HUES48 (cell line): ENCODE results near the gene MCM3AP.

Source experiments
- H3K27ac ChIP-seq: one replicate; pipeline ENCODE4 v1.7.0; 2013; ENCODE audit warnings: low read depth, low read length, inconsistent platforms
- H3K27me3 ChIP-seq: 2 replicates; pipeline ENCODE4 v1.6.1; 2013; ENCODE audit warnings: mild to moderate bottlenecking, low read length; ENCODE audit not compliant: control insufficient read depth, insufficient read depth
- H3K36me3 ChIP-seq: 2 replicates; pipeline ENCODE4 v1.6.1; 2013; ENCODE audit warnings: low read length; ENCODE audit not compliant: control insufficient read depth, insufficient read depth
- H3K4me1 ChIP-seq: 2 replicates; pipeline ENCODE4 v1.6.1; 2013; ENCODE audit warnings: mild to moderate bottlenecking, low read length; ENCODE audit not compliant: control insufficient read depth, insufficient read depth
- H3K4me3 ChIP-seq: 2 replicates; pipeline ENCODE4 v1.5.1; 2013; ENCODE audit warnings: mild to moderate bottlenecking, low read depth, low read length
- H3K9ac ChIP-seq: 2 replicates; pipeline ENCODE4 v1.6.1; 2013; ENCODE audit warnings: mild to moderate bottlenecking, low read depth, low read length, moderate library complexity
- H3K9me3 ChIP-seq: 2 replicates; pipeline ENCODE4 v1.6.1; 2013; ENCODE audit warnings: low read length; ENCODE audit not compliant: control insufficient read depth, insufficient read depth

The MCM3AP gene

DNA sequence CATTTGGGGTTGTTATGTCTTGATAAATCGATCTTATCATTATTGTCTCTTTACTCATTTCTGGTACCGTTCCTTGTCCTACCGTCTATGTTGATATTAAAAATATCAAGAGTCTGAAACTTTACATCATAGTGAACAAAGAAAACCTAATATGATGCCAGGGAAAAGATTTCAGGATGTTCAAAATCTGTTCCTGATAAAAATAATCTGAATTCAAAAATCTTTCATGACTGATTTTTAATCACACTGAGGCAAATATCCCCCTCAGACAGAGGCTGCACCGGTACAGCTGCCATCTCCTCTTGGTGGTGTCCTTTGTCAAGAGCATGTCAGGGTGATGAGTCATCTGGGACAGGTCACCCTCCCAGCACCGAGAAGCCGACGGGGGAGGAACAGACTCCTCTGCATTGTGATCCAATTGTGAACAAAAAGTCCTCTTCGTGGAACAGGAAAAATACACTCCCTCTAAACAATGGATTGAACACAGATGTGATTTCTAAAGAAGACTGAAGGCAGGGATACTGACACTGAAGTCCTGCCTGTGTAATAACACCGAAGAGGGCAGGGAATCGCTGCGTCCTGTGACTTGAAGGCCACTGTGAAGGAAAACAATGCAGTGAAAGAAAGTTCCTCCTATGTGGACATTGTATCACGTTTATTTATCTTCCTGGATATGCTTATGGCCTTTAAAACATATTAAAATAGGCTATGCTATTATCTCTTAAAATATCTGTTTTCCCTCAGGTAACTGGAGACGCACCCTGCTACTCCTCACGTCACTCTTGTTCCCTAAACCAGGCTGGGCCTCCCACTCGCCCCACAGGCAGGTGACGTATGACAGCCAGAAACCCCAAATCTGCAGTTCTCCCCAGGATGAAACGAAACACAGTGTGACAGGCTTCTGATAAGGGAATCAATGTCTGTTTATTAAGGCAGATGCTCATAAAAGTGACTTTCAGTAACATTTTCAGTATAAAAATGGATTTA is 96.9 kb downstream of the MCM3AP start:
- peaks cover 34% of the 10 kb centered on the region for H3K36me3 ChIP-seq
- H3K9ac ChIP-seq: no peak overlapping the region
- H3K27ac ChIP-seq: peak overlapping the region; percentile 89
- peaks cover 6% of the 10 kb centered on the region for H3K4me1 ChIP-seq
- H3K4me3 ChIP-seq: no peak overlapping the region
- H3K27me3 ChIP-seq: no peaks in the 10 kb centered on the region
- no peaks in the 10 kb centered on the region for H3K9me3 ChIP-seq

DNA sequence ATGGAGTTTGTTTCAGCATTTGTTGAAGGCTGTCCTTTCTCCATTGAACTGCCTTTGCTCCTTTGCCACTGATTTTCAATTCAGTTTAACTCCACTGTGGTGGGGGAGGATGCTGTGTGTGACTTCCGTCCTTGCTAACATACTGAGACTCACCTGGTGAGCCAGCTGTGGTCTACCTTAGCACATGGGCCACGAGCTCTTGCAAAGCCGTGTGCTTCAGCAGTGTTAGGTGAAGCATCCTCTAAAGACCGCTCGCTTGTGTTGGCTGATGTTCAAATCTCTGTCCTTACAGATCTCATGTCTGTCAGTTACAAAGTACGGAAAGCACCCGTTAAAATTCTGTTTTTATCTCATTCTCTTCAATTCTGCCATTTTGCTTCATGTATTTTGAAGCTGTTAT is 97.6 kb downstream of the MCM3AP start:
- Histone ChIP-seq H3K9ac (no peak overlapping the region), H3K36me3 (peaks cover 27% of the 10 kb centered on the region), H3K27ac (no peak overlapping the region), H3K9me3 (no peaks in the 10 kb centered on the region), H3K4me1 (peaks cover 6% of the 10 kb centered on the region), H3K27me3 (no peaks in the 10 kb centered on the region), H3K4me3 (no peak overlapping the region)

DNA sequence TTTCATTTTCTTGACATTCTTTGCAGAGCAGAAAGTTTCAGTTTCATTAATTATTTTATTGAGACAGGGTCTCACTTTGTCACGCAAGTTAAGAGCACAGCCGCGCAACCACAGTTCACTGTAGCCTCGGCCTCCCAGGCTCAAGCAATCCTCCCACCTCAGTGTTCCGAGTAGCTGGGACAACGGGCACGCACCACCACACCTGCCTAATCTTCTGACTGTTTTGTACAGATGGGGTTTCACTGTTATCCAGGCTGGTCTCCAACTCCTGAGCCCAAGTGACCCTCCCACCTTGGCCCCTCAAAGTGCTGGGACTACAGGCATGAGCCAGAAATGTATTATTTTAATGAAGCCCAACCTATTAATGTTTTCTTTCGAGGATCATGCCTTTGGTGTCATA is 98.2 kb downstream of the MCM3AP start:
- no peak overlapping the region for H3K27ac ChIP-seq
- H3K4me1 ChIP-seq: peaks cover 6% of the 10 kb centered on the region
- no peak overlapping the region for H3K9ac ChIP-seq
- H3K27me3 ChIP-seq: no peaks in the 10 kb centered on the region
- H3K4me3 ChIP-seq: no peak overlapping the region
- H3K36me3 ChIP-seq: peaks cover 22% of the 10 kb centered on the region
- H3K9me3 ChIP-seq: no peaks in the 10 kb centered on the region

DNA sequence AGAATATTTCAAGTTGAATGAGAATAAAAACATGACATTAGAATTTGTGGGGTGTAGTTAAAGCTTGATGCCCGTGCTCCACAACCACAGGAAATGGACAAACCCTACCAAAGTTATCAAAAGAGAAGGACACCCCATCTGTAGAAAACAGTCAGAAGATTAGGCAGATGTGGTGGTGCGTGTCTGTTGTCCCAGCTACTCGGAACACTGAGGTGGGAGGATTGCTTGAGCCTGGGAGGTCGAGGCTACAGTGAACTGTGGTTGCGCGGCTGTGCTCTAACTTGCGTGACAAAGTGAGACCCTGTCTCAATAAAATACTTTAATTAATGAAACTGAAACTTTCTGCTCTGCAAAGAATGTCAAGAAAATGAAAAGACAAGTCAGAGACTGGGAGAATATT is 99.7 kb downstream of the MCM3AP start:
- Histone ChIP-seq H3K4me3 (no peak overlapping the region), H3K27me3 (no peaks in the 10 kb centered on the region), H3K4me1 (peaks cover 6% of the 10 kb centered on the region), H3K27ac (no peak overlapping the region), H3K9ac (no peak overlapping the region), H3K36me3 (peaks cover 11% of the 10 kb centered on the region), H3K9me3 (no peaks in the 10 kb centered on the region)
